Kidney (tissue), 14 donors: Measurements from ENCODE around the gene AFG1L. TPM values are rescaled to one million over a fixed set of nuclear protein-coding genes. Genes with fewer than 3 reads are reported as not detected.
"Not testable (repeated sequence)": the region's sequence is repeated elsewhere in the genome, so short reads cannot be mapped to it uniquely, and the experiment has no call there.

ENCODE experiments used
- DNase-seq, 5 donors: peaks; one replicate each; pipeline ENCODE4 v3.0.0-alpha.2; 2013 to 2020
- FAIRE-seq: peaks from 2 replicates; lab custom pipeline; 2012; peaks lifted over from hg19 to GRCh38; lab: Jason Lieb, UNC
- H3K27ac ChIP-seq, 2 donors: one replicate each; pipeline ENCODE4 v1.7.0; 2013; ENCODE audit warnings: low read depth in 2 of 2, low read length in 2 of 2, inconsistent platforms in 1 of 2
- H3K27me3 ChIP-seq: one replicate; pipeline ENCODE4 v1.7.1; 2013; ENCODE audit warnings: low read length, inconsistent platforms; ENCODE audit not compliant: control insufficient read depth, insufficient read depth
- H3K36me3 ChIP-seq, 3 donors: one replicate each; pipeline versions ENCODE4 v1.7.0 to v1.7.1; 2013; ENCODE audit warnings: low read length in 3 of 3, control low read depth in 1 of 3, inconsistent platforms in 1 of 3; ENCODE audit not compliant: insufficient read depth in 3 of 3, control insufficient read depth in 2 of 3
- H3K4me1 ChIP-seq, 3 donors: one replicate each; pipeline versions ENCODE4 v1.7.0 to v1.7.1; 2013; ENCODE audit warnings: low read length in 3 of 3, inconsistent platforms in 1 of 3, low read depth in 1 of 3; ENCODE audit not compliant: control insufficient read depth in 2 of 3, insufficient read depth in 2 of 3
- H3K4me3 ChIP-seq, 3 donors: one replicate each; pipeline versions ENCODE4 v1.7.0 to v1.8.1; 2013; ENCODE audit warnings: low read length in 3 of 3, control low read depth in 1 of 3, inconsistent platforms in 1 of 3
- H3K9ac ChIP-seq, 3 donors: one replicate each; pipeline versions ENCODE4 v1.7.0 to v1.7.1; 2013; ENCODE audit warnings: low read length in 3 of 3, control low read depth in 1 of 3, inconsistent platforms in 1 of 3
- H3K9me3 ChIP-seq, 3 donors: one replicate each; pipeline versions ENCODE4 v1.7.0 to v1.7.1; 2013; ENCODE audit warnings: low read length in 3 of 3, control low read depth in 1 of 3, inconsistent platforms in 1 of 3; ENCODE audit not compliant: control insufficient read depth in 2 of 3, insufficient read depth in 1 of 3
- intact Hi-C: fragments of 100-400 bp; cut with DNase I; formaldehyde crosslinking; loops from one replicate; pipeline ENCODE4 v1.11.1; 2022
- polyA plus RNA-seq: library from polyadenylated mRNA; stranded (reverse); fragments of 350-450 nt; fragmentation: Illumina TruSeq; extraction: RNeasy Lipid Tissue Mini Kit (QIAGEN cat#74804); gene quantifications from one replicate; pipeline ENCODE4 v1.2.3, GENCODE V29; 2014; ENCODE audit warnings: low read depth, low replicate concordance; ENCODE audit not compliant: insufficient read depth
- total RNA-seq: library from RNA; stranded (reverse); fragmentation: NEBNext Ultra II Directional; extraction: Animal tissue kit (Norgen Biotek cat#: 25700); gene quantifications from one replicate; pipeline ENCODE4 v1.2.1, GENCODE V29; 2021
- TF ChIP-seq, protein P1 (sequence below): IDR thresholded peaks from 3 replicates; pipeline ENCODE4 v1.5.1; 2012; ENCODE audit warnings: mild to moderate bottlenecking, moderate library complexity, borderline replicate concordance; ENCODE audit not compliant: insufficient read depth; ENCODE audit errors: extremely low read depth
- donor health status: control.
- donor health status: control.
- donor health status: control.
- donor health status: control.
- donor health status: control.
- donor health status: DM: yes; HTN: yes; CAD: no.
- donor health status: Normal renal cell carcinoma (clear cell type).

Gene AFG1L
- total and polyA plus RNA-seq, 2 donors from 2014 or later, result 6.8 to 7.0 TPM

DNA sequence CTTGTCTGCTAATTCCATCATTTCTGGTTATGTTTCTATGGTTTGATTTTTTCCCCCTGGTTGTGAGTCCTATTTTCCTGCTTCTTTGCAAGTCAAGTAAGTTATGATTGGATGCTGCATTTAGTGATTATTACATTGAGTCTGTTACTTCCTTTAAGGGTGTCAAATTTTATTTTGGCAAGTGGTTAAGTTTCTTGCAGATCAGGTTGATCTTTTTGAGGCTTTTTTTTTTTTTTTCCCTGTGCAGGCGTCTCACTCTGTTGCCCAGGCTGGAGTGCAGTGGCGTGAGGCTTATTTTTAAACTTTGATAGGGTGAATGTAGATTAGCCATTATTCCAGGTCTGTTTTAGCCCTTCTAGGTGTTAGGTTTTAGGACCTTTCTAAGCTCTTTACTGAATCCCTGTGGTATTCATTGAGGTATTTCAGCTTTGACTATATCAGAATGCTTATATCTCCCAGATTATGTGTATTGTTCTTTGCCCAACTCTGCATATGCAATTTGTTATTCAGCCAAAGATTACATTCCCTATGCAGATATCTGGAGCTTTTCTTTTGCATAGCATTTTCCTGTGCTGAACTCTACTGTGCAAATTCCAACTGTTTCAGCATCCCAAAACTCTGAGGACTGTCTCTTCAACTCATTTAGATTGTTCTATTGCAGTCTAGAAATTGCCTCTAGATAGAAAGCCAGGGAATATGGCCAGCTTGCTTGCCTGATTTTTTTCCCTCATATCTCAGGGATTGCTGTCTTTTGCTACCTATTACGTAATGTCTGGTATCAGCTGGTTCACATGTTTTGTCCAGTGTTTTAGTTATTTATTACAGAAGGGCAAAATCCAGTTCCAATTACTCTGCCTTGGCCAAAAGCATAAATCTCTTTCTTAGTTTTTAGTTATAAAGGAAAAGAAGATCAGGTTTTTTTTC, 113.3 kb downstream of the AFG1L start:
- no peaks in the 10 kb centered on the region for H3K9me3 ChIP-seq
- H3K4me1 ChIP-seq, result peaks cover 0 to 3% (median 0%) of the 10 kb centered on the region in 3 donors
- H3K27ac ChIP-seq, result peak overlapping the region; percentile 24 to 41
- H3K9ac ChIP-seq, result no peak overlapping the region
- no peak overlapping the region for H3K4me3 ChIP-seq
- DNase-seq, result peak in 2 of 5 donors; percentile 7 to 31
- TF ChIP-seq, protein P1, sequence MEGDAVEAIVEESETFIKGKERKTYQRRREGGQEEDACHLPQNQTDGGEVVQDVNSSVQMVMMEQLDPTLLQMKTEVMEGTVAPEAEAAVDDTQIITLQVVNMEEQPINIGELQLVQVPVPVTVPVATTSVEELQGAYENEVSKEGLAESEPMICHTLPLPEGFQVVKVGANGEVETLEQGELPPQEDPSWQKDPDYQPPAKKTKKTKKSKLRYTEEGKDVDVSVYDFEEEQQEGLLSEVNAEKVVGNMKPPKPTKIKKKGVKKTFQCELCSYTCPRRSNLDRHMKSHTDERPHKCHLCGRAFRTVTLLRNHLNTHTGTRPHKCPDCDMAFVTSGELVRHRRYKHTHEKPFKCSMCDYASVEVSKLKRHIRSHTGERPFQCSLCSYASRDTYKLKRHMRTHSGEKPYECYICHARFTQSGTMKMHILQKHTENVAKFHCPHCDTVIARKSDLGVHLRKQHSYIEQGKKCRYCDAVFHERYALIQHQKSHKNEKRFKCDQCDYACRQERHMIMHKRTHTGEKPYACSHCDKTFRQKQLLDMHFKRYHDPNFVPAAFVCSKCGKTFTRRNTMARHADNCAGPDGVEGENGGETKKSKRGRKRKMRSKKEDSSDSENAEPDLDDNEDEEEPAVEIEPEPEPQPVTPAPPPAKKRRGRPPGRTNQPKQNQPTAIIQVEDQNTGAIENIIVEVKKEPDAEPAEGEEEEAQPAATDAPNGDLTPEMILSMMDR, result no peak
- no peaks in the 10 kb centered on the region for H3K27me3 ChIP-seq
- no peaks in the 10 kb centered on the region for H3K36me3 ChIP-seq
- FAIRE-seq, result peak; percentile 38
- intact Hi-C loops, result no loop called here

DNA sequence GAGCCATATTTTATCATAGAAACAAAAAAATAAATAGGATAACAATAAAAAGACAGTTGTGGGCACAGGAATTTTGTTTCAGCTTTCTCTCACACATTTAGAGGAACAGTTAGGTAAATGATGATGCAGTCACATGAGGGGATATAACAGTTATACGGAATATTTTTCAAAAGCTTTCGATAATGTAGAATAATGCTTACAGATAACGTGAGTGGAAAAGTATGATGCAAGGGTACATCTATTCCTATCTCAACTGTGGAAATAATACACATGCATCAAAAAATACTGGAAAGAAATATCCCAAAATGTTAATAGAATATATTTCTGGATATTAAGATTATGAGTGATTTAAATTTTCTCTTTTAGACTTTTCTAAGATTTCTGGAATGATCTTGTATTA, 114.0 kb downstream of the AFG1L start:
- Histone ChIP-seq H3K9me3 (no peaks in the 10 kb centered on the region), H3K27ac (no peak overlapping the region), H3K4me3 (no peak overlapping the region), H3K36me3 (no peaks in the 10 kb centered on the region), H3K4me1 (peaks cover 0 to 3% (median 0%) of the 10 kb centered on the region in 3 donors), H3K9ac (no peak overlapping the region), H3K27me3 (no peaks in the 10 kb centered on the region)
- FAIRE-seq, result no peak
- intact Hi-C loops, result no loop called here
- TF ChIP-seq, protein P1, result no peak
- no peak for DNase-seq

DNA sequence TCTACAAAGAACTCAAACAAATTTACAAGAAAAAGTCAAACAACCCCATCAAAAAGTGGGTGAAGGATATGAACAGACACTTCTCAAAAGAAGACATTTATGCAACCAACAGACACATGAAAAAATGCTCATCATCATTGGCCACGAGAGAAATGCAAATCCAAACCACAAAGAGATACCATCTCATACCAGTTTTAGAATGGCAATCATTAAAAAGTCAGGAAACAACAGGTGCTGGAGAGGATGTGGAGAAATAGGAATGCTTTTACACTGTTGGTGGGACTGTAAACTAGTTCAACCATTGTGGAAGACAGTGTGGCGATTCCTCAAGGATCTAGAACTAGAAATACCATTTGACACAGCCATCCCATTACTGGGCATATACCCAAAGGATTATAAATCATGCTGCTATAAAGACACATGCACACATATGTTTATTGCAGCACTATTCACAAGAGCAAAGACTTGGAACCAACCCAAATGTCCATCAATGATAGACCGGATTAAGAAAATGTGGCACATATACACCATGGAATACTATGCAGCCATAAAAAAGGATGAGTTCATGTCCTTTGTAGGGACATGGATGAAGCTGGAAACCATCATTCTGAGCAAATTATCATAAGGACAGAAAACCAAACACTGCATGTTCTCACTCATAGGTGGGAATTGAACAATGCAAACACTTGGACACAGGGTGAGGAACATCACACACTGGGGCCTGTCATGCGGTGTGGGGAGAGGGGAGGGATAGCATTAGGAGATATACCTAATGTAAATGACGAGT, 121.4 kb downstream of the AFG1L start:
- H3K9ac ChIP-seq, intact Hi-C loops, H3K9me3 ChIP-seq, H3K27me3 ChIP-seq, DNase-seq, H3K36me3 ChIP-seq, H3K27ac ChIP-seq, H3K4me3 ChIP-seq, FAIRE-seq, H3K4me1 ChIP-seq: not testable (repeated sequence)

DNA sequence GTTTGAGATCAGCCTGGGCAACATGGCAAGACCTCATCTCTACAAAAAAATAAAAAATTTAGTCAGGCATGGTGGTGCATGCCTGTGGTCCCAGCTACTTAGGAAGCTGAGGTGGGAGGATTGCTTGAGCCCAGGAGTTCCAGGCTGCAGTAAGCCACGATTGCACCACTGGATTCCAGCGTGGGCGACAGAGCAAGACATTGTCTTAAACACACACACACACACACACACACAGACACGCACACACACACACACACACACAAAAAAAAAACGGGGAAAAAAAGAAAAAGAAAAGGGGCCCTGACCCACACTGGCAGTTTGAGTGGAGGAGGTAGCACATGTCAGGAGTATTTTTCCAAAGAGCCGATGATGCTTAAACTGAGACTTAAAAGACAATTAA, 122.2 kb downstream of the AFG1L start:
- intact Hi-C loops, result no loop called here
- H3K9me3 ChIP-seq, result no peaks in the 10 kb centered on the region
- DNase-seq, result no peak

More for the DNA sequence above, 122.2 kb downstream of the AFG1L start:
- Histone ChIP-seq H3K27ac (no peak overlapping the region), H3K27me3 (no peaks in the 10 kb centered on the region), H3K4me3 (no peak overlapping the region), H3K9ac (no peak overlapping the region), H3K36me3 (no peaks in the 10 kb centered on the region), H3K4me1 (no peaks in the 10 kb centered on the region)
- no peak for FAIRE-seq
- TF ChIP-seq, protein P1, result no peak
